HepG2 (cell line): ENCODE data around the gene LRRN4CL. TPM values are rescaled to one million over a fixed set of nuclear protein-coding genes. Genes with fewer than 3 reads are reported as not detected.

Experiments used
- AGO2 ChIP-seq: fragments of 200-400 bp; formaldehyde crosslinking; optimal IDR thresholded peaks from 2 replicates; pipeline ENCODE3; 2017; ENCODE audit warnings: mild to moderate bottlenecking, low read depth, low read length, moderate library complexity
- HDAC6 ChIP-seq: fragments of 200-600 bp; sonication (generic); IDR thresholded peaks from 2 replicates; pipeline ENCODE4 v1.7.0; 2017; ENCODE audit warnings: mild to moderate bottlenecking, antibody characterized with exemption, low read length, low read depth
- HES4 ChIP-seq: sonication (generic); formaldehyde crosslinking; IDR thresholded peaks from 2 replicates; pipeline ENCODE4 v1.9.0; 2021; ENCODE audit warnings: mild to moderate bottlenecking, missing genetic modification reagents, borderline replicate concordance
- NFIB ChIP-seq: sonication (generic); formaldehyde crosslinking; IDR thresholded peaks from 2 replicates; pipeline ENCODE4 v1.9.0; 2021; ENCODE audit warnings: missing genetic modification reagents, mild to moderate bottlenecking, borderline replicate concordance
- PHF8 ChIP-seq: sonication (generic); formaldehyde crosslinking; IDR thresholded peaks from 2 replicates; pipeline ENCODE4 v1.5.0; 2020; ENCODE audit warnings: missing genetic modification reagents
- SIN3A ChIP-seq: IDR thresholded peaks from 2 replicates; pipeline ENCODE4 v1.6.1; 2011; ENCODE audit warnings: low read depth, mild to moderate bottlenecking, control low read depth, low read length, borderline replicate concordance
- SNRNP70 ChIP-seq: fragments of 200-400 bp; formaldehyde crosslinking; IDR thresholded peaks from 2 replicates; pipeline ENCODE4 v1.6.1; 2017; ENCODE audit warnings: mild to moderate bottlenecking, low read depth, low read length, moderate library complexity
- polyA plus RNA-seq, 8 experiments: library from polyadenylated mRNA; depleted of rRNA in 3 of 8; stranded (reverse) in 7 of 8; unstranded in 1 of 8; fragments of >200 nt; fragmentation: Illumina TruSeq in 4 of 8; extraction: Trizol in 4 of 8; gene quantifications; 2 replicates each; pipeline versions ENCODE4 v1.2.1 to v1.2.3, GENCODE V29; 2011 to 2016; ENCODE audit warnings: low read depth in 4 of 8, missing spikeins in 1 of 8, mixed read lengths in 1 of 8; ENCODE audit not compliant: insufficient read depth in 1 of 8
- total RNA-seq, 5 experiments: library from RNA; depleted of rRNA; stranded (reverse); fragments of >200 nt; fragmentation: Illumina TruSeq; extraction: Trizol; gene quantifications; 2 replicates each; pipeline ENCODE4 v1.2.3, GENCODE V29; 2016; ENCODE audit warnings: low read depth in 1 of 5
- TF ChIP-seq, protein P1 (sequence below): sonication (generic); formaldehyde crosslinking; IDR thresholded peaks from 2 replicates; pipeline ENCODE4 v1.5.1; 2020; ENCODE audit warnings: mild to moderate bottlenecking, missing genetic modification reagents, borderline replicate concordance
- TF ChIP-seq, protein P2 (sequence below): sonication (generic); formaldehyde crosslinking; IDR thresholded peaks from 2 replicates; pipeline ENCODE4 v1.9.0; 2022; ENCODE audit warnings: missing genetic modification reagents, mild to moderate bottlenecking, borderline replicate concordance
- TF ChIP-seq, protein P3 (sequence below): sonication (generic); formaldehyde crosslinking; IDR thresholded peaks from 2 replicates; pipeline ENCODE4 v1.4.0; 2020; ENCODE audit warnings: missing genetic modification reagents, borderline replicate concordance
- TF ChIP-seq, protein P4 (sequence below): sonication (generic); formaldehyde crosslinking; IDR thresholded peaks from 2 replicates; pipeline ENCODE4 v1.5.1; 2020; ENCODE audit warnings: mild to moderate bottlenecking, missing genetic modification reagents, moderate library complexity
- TF ChIP-seq, protein P5 (sequence below): sonication (generic); formaldehyde crosslinking; IDR thresholded peaks from 2 replicates; pipeline ENCODE4 v1.4.0; 2020; ENCODE audit warnings: missing genetic modification reagents

LRRN4CL gene
- total and polyA plus RNA-seq, 2 of the 13 experiments (the other 11 are each of a cell fraction or from before 2014, with no cell fraction given), result 0.11 TPM; not detected in 1

DNA sequence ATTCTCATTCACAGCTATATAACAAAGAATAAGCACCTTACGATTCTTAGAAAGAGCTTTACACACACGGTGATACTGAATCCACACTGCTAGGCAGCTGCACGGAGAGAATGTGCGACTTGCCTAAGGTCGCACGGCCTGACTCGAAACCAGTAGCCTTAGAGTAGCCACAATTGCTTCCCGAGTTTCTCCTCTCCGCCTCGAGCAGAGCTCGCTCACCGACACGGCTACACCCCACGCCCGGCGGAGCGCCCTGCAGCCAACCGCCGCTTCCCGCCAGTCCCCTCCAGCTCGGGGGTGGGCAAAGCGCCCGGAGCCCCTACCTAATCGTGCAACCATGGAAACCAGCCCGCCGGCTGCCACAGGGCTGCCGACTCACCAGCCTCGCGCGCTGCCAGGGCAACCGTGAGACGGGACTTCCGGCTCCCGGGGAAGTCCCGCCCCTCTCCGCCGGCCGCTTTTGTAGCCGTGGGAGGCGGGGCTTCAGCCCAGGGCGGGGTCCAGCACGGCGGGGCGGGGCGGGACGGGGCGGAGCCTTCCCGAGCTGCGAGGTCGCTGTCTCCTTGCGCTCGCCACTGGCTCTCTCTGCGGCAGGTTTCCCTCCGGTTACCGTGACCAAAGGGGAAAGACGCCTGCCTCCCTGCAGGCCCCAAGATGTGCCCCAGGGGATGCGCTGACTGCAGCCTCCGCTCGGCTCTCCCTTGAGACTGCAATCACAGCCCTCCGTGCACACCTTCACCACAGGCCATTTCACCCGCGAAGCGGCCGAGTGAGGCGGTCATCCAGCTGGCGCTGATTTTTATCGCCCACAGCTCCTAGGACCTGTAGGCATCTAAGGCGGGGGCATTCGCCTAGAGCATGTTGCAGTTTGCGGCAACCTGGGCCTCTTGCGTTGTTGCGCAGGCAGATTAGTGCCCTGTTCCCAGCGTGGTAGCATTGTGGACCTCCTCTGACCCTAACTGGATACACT lies 16.8 kb upstream of the LRRN4CL start (continued):
- TF ChIP-seq, protein P1, sequence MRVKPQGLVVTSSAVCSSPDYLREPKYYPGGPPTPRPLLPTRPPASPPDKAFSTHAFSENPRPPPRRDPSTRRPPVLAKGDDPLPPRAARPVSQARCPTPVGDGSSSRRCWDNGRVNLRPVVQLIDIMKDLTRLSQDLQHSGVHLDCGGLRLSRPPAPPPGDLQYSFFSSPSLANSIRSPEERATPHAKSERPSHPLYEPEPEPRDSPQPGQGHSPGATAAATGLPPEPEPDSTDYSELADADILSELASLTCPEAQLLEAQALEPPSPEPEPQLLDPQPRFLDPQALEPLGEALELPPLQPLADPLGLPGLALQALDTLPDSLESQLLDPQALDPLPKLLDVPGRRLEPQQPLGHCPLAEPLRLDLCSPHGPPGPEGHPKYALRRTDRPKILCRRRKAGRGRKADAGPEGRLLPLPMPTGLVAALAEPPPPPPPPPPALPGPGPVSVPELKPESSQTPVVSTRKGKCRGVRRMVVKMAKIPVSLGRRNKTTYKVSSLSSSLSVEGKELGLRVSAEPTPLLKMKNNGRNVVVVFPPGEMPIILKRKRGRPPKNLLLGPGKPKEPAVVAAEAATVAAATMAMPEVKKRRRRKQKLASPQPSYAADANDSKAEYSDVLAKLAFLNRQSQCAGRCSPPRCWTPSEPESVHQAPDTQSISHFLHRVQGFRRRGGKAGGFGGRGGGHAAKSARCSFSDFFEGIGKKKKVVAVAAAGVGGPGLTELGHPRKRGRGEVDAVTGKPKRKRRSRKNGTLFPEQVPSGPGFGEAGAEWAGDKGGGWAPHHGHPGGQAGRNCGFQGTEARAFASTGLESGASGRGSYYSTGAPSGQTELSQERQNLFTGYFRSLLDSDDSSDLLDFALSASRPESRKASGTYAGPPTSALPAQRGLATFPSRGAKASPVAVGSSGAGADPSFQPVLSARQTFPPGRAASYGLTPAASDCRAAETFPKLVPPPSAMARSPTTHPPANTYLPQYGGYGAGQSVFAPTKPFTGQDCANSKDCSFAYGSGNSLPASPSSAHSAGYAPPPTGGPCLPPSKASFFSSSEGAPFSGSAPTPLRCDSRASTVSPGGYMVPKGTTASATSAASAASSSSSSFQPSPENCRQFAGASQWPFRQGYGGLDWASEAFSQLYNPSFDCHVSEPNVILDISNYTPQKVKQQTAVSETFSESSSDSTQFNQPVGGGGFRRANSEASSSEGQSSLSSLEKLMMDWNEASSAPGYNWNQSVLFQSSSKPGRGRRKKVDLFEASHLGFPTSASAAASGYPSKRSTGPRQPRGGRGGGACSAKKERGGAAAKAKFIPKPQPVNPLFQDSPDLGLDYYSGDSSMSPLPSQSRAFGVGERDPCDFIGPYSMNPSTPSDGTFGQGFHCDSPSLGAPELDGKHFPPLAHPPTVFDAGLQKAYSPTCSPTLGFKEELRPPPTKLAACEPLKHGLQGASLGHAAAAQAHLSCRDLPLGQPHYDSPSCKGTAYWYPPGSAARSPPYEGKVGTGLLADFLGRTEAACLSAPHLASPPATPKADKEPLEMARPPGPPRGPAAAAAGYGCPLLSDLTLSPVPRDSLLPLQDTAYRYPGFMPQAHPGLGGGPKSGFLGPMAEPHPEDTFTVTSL (CRISPR knock-in tag), result no peak
- TF ChIP-seq SNRNP70 (no peak), NFIB (CRISPR knock-in tag) (no peak), PHF8 (CRISPR knock-in tag) (peak; percentile 56; the same call in 1 of the 2 replicates), AGO2 (peak; percentile 99), HES4 (CRISPR knock-in tag) (0 out of 2 replicates have a peak, but pooled peaks have one; percentile 31), HDAC6 (no peak), SIN3A (peak; percentile 86; the same call in 1 of the 2 replicates)
- TF ChIP-seq, protein P2, sequence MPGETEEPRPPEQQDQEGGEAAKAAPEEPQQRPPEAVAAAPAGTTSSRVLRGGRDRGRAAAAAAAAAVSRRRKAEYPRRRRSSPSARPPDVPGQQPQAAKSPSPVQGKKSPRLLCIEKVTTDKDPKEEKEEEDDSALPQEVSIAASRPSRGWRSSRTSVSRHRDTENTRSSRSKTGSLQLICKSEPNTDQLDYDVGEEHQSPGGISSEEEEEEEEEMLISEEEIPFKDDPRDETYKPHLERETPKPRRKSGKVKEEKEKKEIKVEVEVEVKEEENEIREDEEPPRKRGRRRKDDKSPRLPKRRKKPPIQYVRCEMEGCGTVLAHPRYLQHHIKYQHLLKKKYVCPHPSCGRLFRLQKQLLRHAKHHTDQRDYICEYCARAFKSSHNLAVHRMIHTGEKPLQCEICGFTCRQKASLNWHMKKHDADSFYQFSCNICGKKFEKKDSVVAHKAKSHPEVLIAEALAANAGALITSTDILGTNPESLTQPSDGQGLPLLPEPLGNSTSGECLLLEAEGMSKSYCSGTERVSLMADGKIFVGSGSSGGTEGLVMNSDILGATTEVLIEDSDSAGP (CRISPR knock-in tag), result peak; percentile 67; the same call in 1 of the 2 replicates
- TF ChIP-seq, protein P3, sequence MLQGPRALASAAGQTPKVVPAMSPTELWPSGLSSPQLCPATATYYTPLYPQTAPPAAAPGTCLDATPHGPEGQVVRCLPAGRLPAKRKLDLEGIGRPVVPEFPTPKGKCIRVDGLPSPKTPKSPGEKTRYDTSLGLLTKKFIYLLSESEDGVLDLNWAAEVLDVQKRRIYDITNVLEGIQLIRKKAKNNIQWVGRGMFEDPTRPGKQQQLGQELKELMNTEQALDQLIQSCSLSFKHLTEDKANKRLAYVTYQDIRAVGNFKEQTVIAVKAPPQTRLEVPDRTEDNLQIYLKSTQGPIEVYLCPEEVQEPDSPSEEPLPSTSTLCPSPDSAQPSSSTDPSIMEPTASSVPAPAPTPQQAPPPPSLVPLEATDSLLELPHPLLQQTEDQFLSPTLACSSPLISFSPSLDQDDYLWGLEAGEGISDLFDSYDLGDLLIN (CRISPR knock-in tag), result no peak
- TF ChIP-seq, protein P4, sequence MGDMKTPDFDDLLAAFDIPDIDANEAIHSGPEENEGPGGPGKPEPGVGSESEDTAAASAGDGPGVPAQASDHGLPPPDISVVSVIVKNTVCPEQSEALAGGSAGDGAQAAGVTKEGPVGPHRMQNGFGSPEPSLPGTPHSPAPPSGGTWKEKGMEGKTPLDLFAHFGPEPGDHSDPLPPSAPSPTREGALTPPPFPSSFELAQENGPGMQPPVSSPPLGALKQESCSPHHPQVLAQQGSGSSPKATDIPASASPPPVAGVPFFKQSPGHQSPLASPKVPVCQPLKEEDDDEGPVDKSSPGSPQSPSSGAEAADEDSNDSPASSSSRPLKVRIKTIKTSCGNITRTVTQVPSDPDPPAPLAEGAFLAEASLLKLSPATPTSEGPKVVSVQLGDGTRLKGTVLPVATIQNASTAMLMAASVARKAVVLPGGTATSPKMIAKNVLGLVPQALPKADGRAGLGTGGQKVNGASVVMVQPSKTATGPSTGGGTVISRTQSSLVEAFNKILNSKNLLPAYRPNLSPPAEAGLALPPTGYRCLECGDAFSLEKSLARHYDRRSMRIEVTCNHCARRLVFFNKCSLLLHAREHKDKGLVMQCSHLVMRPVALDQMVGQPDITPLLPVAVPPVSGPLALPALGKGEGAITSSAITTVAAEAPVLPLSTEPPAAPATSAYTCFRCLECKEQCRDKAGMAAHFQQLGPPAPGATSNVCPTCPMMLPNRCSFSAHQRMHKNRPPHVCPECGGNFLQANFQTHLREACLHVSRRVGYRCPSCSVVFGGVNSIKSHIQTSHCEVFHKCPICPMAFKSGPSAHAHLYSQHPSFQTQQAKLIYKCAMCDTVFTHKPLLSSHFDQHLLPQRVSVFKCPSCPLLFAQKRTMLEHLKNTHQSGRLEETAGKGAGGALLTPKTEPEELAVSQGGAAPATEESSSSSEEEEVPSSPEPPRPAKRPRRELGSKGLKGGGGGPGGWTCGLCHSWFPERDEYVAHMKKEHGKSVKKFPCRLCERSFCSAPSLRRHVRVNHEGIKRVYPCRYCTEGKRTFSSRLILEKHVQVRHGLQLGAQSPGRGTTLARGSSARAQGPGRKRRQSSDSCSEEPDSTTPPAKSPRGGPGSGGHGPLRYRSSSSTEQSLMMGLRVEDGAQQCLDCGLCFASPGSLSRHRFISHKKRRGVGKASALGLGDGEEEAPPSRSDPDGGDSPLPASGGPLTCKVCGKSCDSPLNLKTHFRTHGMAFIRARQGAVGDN, result peak; percentile 80
- TF ChIP-seq, protein P5, sequence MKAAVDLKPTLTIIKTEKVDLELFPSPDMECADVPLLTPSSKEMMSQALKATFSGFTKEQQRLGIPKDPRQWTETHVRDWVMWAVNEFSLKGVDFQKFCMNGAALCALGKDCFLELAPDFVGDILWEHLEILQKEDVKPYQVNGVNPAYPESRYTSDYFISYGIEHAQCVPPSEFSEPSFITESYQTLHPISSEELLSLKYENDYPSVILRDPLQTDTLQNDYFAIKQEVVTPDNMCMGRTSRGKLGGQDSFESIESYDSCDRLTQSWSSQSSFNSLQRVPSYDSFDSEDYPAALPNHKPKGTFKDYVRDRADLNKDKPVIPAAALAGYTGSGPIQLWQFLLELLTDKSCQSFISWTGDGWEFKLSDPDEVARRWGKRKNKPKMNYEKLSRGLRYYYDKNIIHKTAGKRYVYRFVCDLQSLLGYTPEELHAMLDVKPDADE, result no peak
